Measurements from ENCODE around the gene ZNF408.

The ZNF408 gene

GRCh38 chr11:46684367-46684766, 16.5 kb upstream of the ZNF408 start:
- in situ Hi-C loops (cut with MboI; ENCODE audit: low pct_unique_long_range_greater_than_20kb, low sequenced_read_pairs, unreplicated experiment) = no loop called here
- DNase-seq (ENCODE audit: low spot score) = no peak
- no peak for TF ChIP-seq CTCF (IDR thresholded peaks at IDR 0.05; ENCODE audit: extremely low read depth, insufficient read depth, missing control alignments)

- in situ Hi-C loops (cut with MboI; ENCODE audit: low pct_unique_long_range_greater_than_20kb, low sequenced_read_pairs, unreplicated experiment) = no loop called here
- TF ChIP-seq CTCF (IDR thresholded peaks at IDR 0.05; ENCODE audit: extremely low read depth, insufficient read depth, missing control alignments) = no peak
- no peak for DNase-seq (ENCODE audit: low spot score)
Observed at GRCh38 chr11:46686886-46687795, 13.7 kb upstream of the ZNF408 start.

- DNase-seq (ENCODE audit: low spot score) = no peak
- in situ Hi-C loops (cut with MboI; ENCODE audit: low pct_unique_long_range_greater_than_20kb, low sequenced_read_pairs, unreplicated experiment) = no loop called here
- no peak for TF ChIP-seq CTCF (IDR thresholded peaks at IDR 0.05; ENCODE audit: extremely low read depth, insufficient read depth, missing control alignments)
Observed at GRCh38 chr11:46690702-46691101, 10.1 kb upstream of the ZNF408 start.

- TF ChIP-seq CTCF (IDR thresholded peaks at IDR 0.05; ENCODE audit: extremely low read depth, insufficient read depth, missing control alignments) = no peak
- in situ Hi-C loops (cut with MboI; ENCODE audit: low pct_unique_long_range_greater_than_20kb, low sequenced_read_pairs, unreplicated experiment) = no loop called here
- DNase-seq (ENCODE audit: low spot score) = no peak
Observed at GRCh38 chr11:46692450-46692849, 8.4 kb upstream of the ZNF408 start.

- TF ChIP-seq CTCF (IDR thresholded peaks at IDR 0.05; ENCODE audit: extremely low read depth, insufficient read depth, missing control alignments) = no peak
- no peak for DNase-seq (ENCODE audit: low spot score)
- in situ Hi-C loops (cut with MboI; ENCODE audit: low pct_unique_long_range_greater_than_20kb, low sequenced_read_pairs, unreplicated experiment) = no loop called here
Observed at GRCh38 chr11:46693597-46694012, 7.2 kb upstream of the ZNF408 start.

- TF ChIP-seq CTCF (IDR thresholded peaks at IDR 0.05; ENCODE audit: extremely low read depth, insufficient read depth, missing control alignments) = no peak
- DNase-seq (ENCODE audit: low spot score) = no peak
- in situ Hi-C loops (cut with MboI; ENCODE audit: low pct_unique_long_range_greater_than_20kb, low sequenced_read_pairs, unreplicated experiment) = no loop called here
Observed at GRCh38 chr11:46694072-46694471, 6.8 kb upstream of the ZNF408 start.
